Measurements from ENCODE around the gene ATP8B4. TPM values are rescaled to one million over a fixed set of nuclear protein-coding genes. Genes with fewer than 3 reads are reported as not detected.

The ATP8B4 gene
- total RNA-seq, 2 donors from 2014 or later, result 16.8 to 16.9 TPM

- no peak overlapping the region for H3K27ac ChIP-seq
- DNase-seq (ENCODE audit: low spot score) (no peak), ATAC-seq (ENCODE audit: insufficient number of reproducible peaks, low FRiP score, low read depth) (no peak)
- no peak overlapping the region for H3K4me3 ChIP-seq
- no peaks in the 10 kb centered on the region for H3K27me3 ChIP-seq (replicated peaks; ENCODE audit: insufficient read depth)
- no peaks in the 10 kb centered on the region for H3K9me3 ChIP-seq
- TF ChIP-seq CTCF (IDR thresholded peaks at IDR 0.05), result no peak
- no peaks in the 10 kb centered on the region for H3K4me1 ChIP-seq (ENCODE audit: control insufficient read depth in 1 of 2, low read depth in 2 of 2)
- H3K36me3 ChIP-seq, result no peaks in the 10 kb centered on the region
Observed at GRCh38 chr15:50144341-50145120, 25.5 kb upstream of the ATP8B4 start.

GRCh38 chr15:50143255-50143860 lies 24.3 kb upstream of the ATP8B4 start:
- no peaks in the 10 kb centered on the region for H3K36me3 ChIP-seq
- ATAC-seq (ENCODE audit: insufficient number of reproducible peaks, low FRiP score, low read depth), result no peak
- H3K4me1 ChIP-seq (ENCODE audit: control insufficient read depth in 1 of 2, low read depth in 2 of 2), result no peaks in the 10 kb centered on the region
- no peak overlapping the region for H3K27ac ChIP-seq
- H3K27me3 ChIP-seq (replicated peaks; ENCODE audit: insufficient read depth), result no peaks in the 10 kb centered on the region
- no peaks in the 10 kb centered on the region for H3K9me3 ChIP-seq
- no peak overlapping the region for H3K4me3 ChIP-seq
- no peak for TF ChIP-seq CTCF (IDR thresholded peaks at IDR 0.05)
- no peak for DNase-seq (ENCODE audit: low spot score)

- no peak for TF ChIP-seq CTCF (IDR thresholded peaks at IDR 0.05)
- Histone ChIP-seq H3K27ac (no peak overlapping the region), H3K4me1 (ENCODE audit: control insufficient read depth in 1 of 2, low read depth in 2 of 2) (no peaks in the 10 kb centered on the region), H3K4me3 (no peak overlapping the region), H3K27me3 (replicated peaks; ENCODE audit: insufficient read depth) (no peaks in the 10 kb centered on the region), H3K9me3 (no peaks in the 10 kb centered on the region), H3K36me3 (no peaks in the 10 kb centered on the region)
- DNase-seq (ENCODE audit: low spot score) (no peak), ATAC-seq (ENCODE audit: insufficient number of reproducible peaks, low FRiP score, low read depth) (no peak)
Observed at GRCh38 chr15:50141856-50142255, 22.8 kb upstream of the ATP8B4 start.

GRCh38 chr15:50140983-50141382 lies 21.9 kb upstream of the ATP8B4 start:
- DNase-seq (ENCODE audit: low spot score) (no peak), ATAC-seq (ENCODE audit: insufficient number of reproducible peaks, low FRiP score, low read depth) (no peak)
- TF ChIP-seq CTCF (IDR thresholded peaks at IDR 0.05), result no peak

GRCh38 chr15:50140098-50140497 lies 21.1 kb upstream of the ATP8B4 start:
- Histone ChIP-seq H3K27ac (no peak overlapping the region), H3K4me3 (no peak overlapping the region), H3K4me1 (ENCODE audit: control insufficient read depth in 1 of 2, low read depth in 2 of 2) (peaks cover 0 to 3% of the 10 kb centered on the region in 2 donors), H3K36me3 (no peaks in the 10 kb centered on the region), H3K27me3 (replicated peaks; ENCODE audit: insufficient read depth) (no peaks in the 10 kb centered on the region), H3K9me3 (no peaks in the 10 kb centered on the region)
- no peak for DNase-seq (ENCODE audit: low spot score)
- no peak for ATAC-seq (ENCODE audit: insufficient number of reproducible peaks, low FRiP score, low read depth)
- no peak for TF ChIP-seq CTCF (IDR thresholded peaks at IDR 0.05)

More at GRCh38 chr15:50140983-50141382, 21.9 kb upstream of the ATP8B4 start:
- H3K36me3 ChIP-seq, result no peaks in the 10 kb centered on the region
- no peaks in the 10 kb centered on the region for H3K4me1 ChIP-seq (ENCODE audit: control insufficient read depth in 1 of 2, low read depth in 2 of 2)
- no peak overlapping the region for H3K27ac ChIP-seq
- no peaks in the 10 kb centered on the region for H3K9me3 ChIP-seq
- no peaks in the 10 kb centered on the region for H3K27me3 ChIP-seq (replicated peaks; ENCODE audit: insufficient read depth)
- no peak overlapping the region for H3K4me3 ChIP-seq
